Measurements from ENCODE around the gene KCMF1. TPM values are rescaled to one million over a fixed set of nuclear protein-coding genes. Genes with fewer than 3 reads are reported as not detected.

Gene KCMF1
- total and polyA plus RNA-seq, 2 of the 13 experiments (the other 11 are each of a cell fraction or from before 2014, with no cell fraction given) = 62.1 to 116 TPM

GRCh38 chr2:84946204-84947009, 24.6 kb upstream of the KCMF1 start (continued):
- TF ChIP-seq GFI1 (CRISPR knock-in tag; IDR thresholded peaks at IDR 0.05; ENCODE audit: borderline replicate concordance) (peak; percentile 80), ZFYVE20 (CRISPR knock-in tag; IDR thresholded peaks at IDR 0.05; ENCODE audit: borderline replicate concordance, low read depth) (no peak), ZNF484 (CRISPR knock-in tag; IDR thresholded peaks at IDR 0.05; ENCODE audit: borderline replicate concordance, low read depth) (no peak), XRCC5 (optimal IDR thresholded peaks at IDR 0.05; ENCODE audit: low read length) (peak; percentile 94), PHF5A (CRISPR knock-in tag; IDR thresholded peaks at IDR 0.05; ENCODE audit: low read depth, unreplicated experiment) (no peak), DDIT3 (CRISPR knock-in tag; IDR thresholded peaks at IDR 0.05) (no peak; the same call in 1 of the 2 replicates), POLR2AphosphoS5 (IDR thresholded peaks at IDR 0.05; ENCODE audit: low read depth, low read length) (peak; percentile 91), ZNF383 (CRISPR knock-in tag; IDR thresholded peaks at IDR 0.05; ENCODE audit: borderline replicate concordance) (no peak), ZNF543 (CRISPR knock-in tag; IDR thresholded peaks at IDR 0.05) (peak; percentile 87; the same call in 1 of the 2 replicates), GATAD2A (CRISPR knock-in tag; IDR thresholded peaks at IDR 0.05) (peak; percentile 75), ZNF350 (CRISPR knock-in tag; IDR thresholded peaks at IDR 0.05; ENCODE audit: borderline replicate concordance, low read depth) (peak; percentile 46; the same call in 1 of the 2 replicates), ZNF276 (CRISPR knock-in tag; IDR thresholded peaks at IDR 0.05; ENCODE audit: low read depth) (peak; percentile 80; the same call in 1 of the 2 replicates), HCFC1 (IDR thresholded peaks at IDR 0.05; ENCODE audit: low read depth, low read length) (no peak), ZNF333 (CRISPR knock-in tag; IDR thresholded peaks at IDR 0.05; ENCODE audit: borderline replicate concordance) (0 out of 2 replicates have a peak, but pooled peaks have one; percentile 71), ZNF562 (CRISPR knock-in tag; IDR thresholded peaks at IDR 0.05; ENCODE audit: borderline replicate concordance) (no peak), FOXK1 (CRISPR knock-in tag; IDR thresholded peaks at IDR 0.05; ENCODE audit: borderline replicate concordance, low read depth) (no peak), ARNT2 (CRISPR knock-in tag; IDR thresholded peaks at IDR 0.05; ENCODE audit: low read depth) (peak; percentile 54; the same call in 1 of the 2 replicates), GATAD1 (CRISPR knock-in tag; IDR thresholded peaks at IDR 0.05) (peak; percentile 53), TRIM24 (CRISPR knock-in tag; IDR thresholded peaks at IDR 0.05) (no peak), ZNF142 (CRISPR knock-in tag; IDR thresholded peaks at IDR 0.05) (no peak), ZNF572 (CRISPR knock-in tag; IDR thresholded peaks at IDR 0.05) (no peak), ZNF614 (CRISPR knock-in tag; IDR thresholded peaks at IDR 0.05; ENCODE audit: borderline replicate concordance) (peak; percentile 86)
